Right lobe of liver (tissue), 6 donors: Measurements from ENCODE around the gene FADS1. TPM values are rescaled to one million over a fixed set of nuclear protein-coding genes. Genes with fewer than 3 reads are reported as not detected.

Source experiments
- ATAC-seq, 4 donors: fragments of 200-7000 bp; cut with Tn5 transposase; one replicate each; pipeline ENCODE4 v1.9.1; 2020; ENCODE audit warnings: mild to moderate bottlenecking in 4 of 4, moderate library complexity in 4 of 4
- DNase-seq, 3 donors: peaks; one replicate each; pipeline ENCODE4 v3.0.0-alpha.2; 2020
- H3K27ac ChIP-seq, 3 donors: fragments of 200-600 bp; one replicate each; pipeline ENCODE4 v1.8.0; 2022
- H3K27me3 ChIP-seq, 2 donors: fragments of 200-600 bp; one replicate each; pipeline ENCODE4 v1.8.0; 2022
- H3K36me3 ChIP-seq, 4 donors: fragments of 200-600 bp; sonication (generic) in 1 of 4; one replicate each; pipeline versions ENCODE4 v1.5.1 to v1.8.0; 2017 to 2022; ENCODE audit warnings: control low read depth in 1 of 4
- H3K4me1 ChIP-seq, 4 donors: fragments of 200-600 bp; sonication (generic) in 1 of 4; one replicate each; pipeline versions ENCODE4 v1.5.1 to v1.8.0; 2017 to 2022; ENCODE audit warnings: control low read depth in 1 of 4
- H3K4me3 ChIP-seq, 3 donors: fragments of 200-600 bp; one replicate each; pipeline ENCODE4 v1.8.0; 2022
- H3K9me3 ChIP-seq, 4 donors: fragments of 200-600 bp; sonication (generic) in 1 of 4; one replicate each; pipeline versions ENCODE4 v1.5.1 to v1.8.0; 2017 to 2022; ENCODE audit warnings: control low read depth in 1 of 4
- CTCF ChIP-seq, 4 donors: fragments of 200-600 bp in 3 of 4; fragments of 450-650 bp in 1 of 4; IDR thresholded peaks; one replicate each; pipeline versions ENCODE4 v1.5.1 to v1.8.0; 2016 to 2022; ENCODE audit warnings: antibody characterized with exemption in 4 of 4, mild to moderate bottlenecking in 2 of 4
- POLR2A ChIP-seq: fragments of 450-650 bp; IDR thresholded peaks from one replicate; pipeline ENCODE4 v1.6.1; 2017; ENCODE audit warnings: antibody characterized with exemption, mild to moderate bottlenecking
- WGBS: methylation state at CpG from one replicate; pipeline ENCODE4 v1.1.6; 2018; ENCODE audit warnings: low coverage, low lambda C conversion rate; ENCODE audit not compliant: insufficient coverage; ENCODE audit errors: missing lambda C conversion rate; 5-methylcytosine and 5-hydroxymethylcytosine counted together
- intact Hi-C, 2 donors: fragments of 100-400 bp; cut with DNase I; formaldehyde crosslinking; loops; one replicate each; pipeline versions ENCODE4 v1.11.2 to v1.14.1; 2022
- total RNA-seq, 6 experiments: library from RNA; depleted of rRNA in 2 of 6; stranded (reverse); fragments of >200 nt in 2 of 6; fragmentation: NEBNext Ultra II Directional in 3 of 6; extraction: Animal tissue kit (Norgen Biotek cat#: 25700) in 3 of 6; gene quantifications; one replicate each; pipeline versions ENCODE4 v1.1.0 to v1.2.4, GENCODE V29; 2016 to 2023
- donor health status: DM: no; HTN: yes; CAD: no.
- donor health status: DM: no; HTN: no; CAD: no.
- donor health status: DM: no; HTN: no; CAD: no.
- donor health status: DM: no; HTN: yes; CAD: no.
- donor health status: DM: no; HTN: yes; CAD: no.

The FADS1 gene
- total RNA-seq, 6 experiments from 2014 or later: 18.3 to 87.6 (median 34.8) TPM

GRCh38 chr11:61837411-61838005, 20.7 kb upstream of the FADS1 start:
- Histone ChIP-seq H3K4me1 (peaks cover 0 to 3% (median under 1%) of the 10 kb centered on the region in 4 donors), H3K27ac (no peak overlapping the region), H3K4me3 (no peak overlapping the region), H3K36me3 (peaks cover 0 to 11% (median 0%) of the 10 kb centered on the region in 4 donors), H3K27me3 (no peaks in the 10 kb centered on the region), H3K9me3 (no peaks in the 10 kb centered on the region)
- DNase-seq (no peak), ATAC-seq (no peak)
- 87% methylated on average over 5 of the region's 15 CpGs for WGBS
- intact Hi-C loops: no loop called here
- TF ChIP-seq CTCF (IDR thresholded peaks at IDR 0.05): no peak
- no peak for TF ChIP-seq POLR2A

- Histone ChIP-seq H3K27ac (no peak overlapping the region), H3K4me3 (no peak overlapping the region), H3K27me3 (no peaks in the 10 kb centered on the region), H3K9me3 (no peaks in the 10 kb centered on the region), H3K4me1 (peaks cover 0 to 11% (median 3%) of the 10 kb centered on the region in 4 donors), H3K36me3 (peaks cover 0 to 11% (median 0%) of the 10 kb centered on the region in 4 donors)
- TF ChIP-seq CTCF (IDR thresholded peaks at IDR 0.05): no peak
- no peak for TF ChIP-seq POLR2A
- ATAC-seq (no peak), DNase-seq (no peak)
- 97% methylated on average over 5 of the region's 8 CpGs for WGBS
- intact Hi-C loops: no loop called here
Measured at GRCh38 chr11:61836193-61836592, 19.4 kb upstream of the FADS1 start.

DNA sequence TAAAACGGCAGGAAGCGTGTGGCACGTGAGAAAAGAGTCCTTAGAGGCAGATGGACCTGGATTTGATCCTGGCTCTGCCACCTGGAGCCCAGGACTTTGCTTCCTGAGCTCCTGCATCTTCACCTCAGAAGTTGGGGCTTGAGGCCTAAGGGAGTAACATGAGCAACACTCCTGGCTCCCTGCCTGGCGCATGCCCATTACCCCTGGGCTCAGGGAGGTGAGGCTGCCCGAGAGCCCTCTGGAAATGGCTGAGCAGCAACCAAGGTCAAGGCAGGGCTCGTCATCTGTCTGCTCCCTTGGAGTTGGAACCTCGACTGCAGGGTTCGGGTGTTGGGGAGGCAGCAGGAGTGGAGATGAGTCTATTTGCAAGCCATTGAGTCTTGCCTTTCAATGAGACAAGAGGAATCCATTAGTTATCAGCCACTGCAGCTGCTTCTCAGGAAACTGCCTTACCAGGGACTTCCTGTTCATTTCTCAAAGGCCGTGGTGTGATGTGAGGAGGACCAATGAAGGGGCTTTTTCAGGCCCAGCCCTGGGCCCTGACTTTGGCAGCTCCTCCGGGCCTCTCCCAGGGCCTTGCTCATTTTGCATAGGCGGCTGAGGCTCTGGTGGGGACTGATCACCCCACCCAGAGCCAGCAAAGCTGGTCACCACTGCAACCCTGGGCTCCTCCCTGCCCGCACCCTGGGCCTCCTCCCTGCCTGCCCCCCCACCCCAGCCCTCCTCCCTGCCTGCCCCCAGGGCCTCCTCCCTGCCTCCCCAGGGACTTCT, 17.7 kb upstream of the FADS1 start:
- 69% methylated on average over 3 of the region's 12 CpGs for WGBS
- Histone ChIP-seq H3K36me3 (no peaks in the 10 kb centered on the region), H3K27ac (peak overlapping the region in 2 of 3 donors; percentile 33 to 47), H3K27me3 (no peaks in the 10 kb centered on the region), H3K4me1 (peaks cover 0 to 15% (median 7%) of the 10 kb centered on the region in 4 donors), H3K9me3 (no peaks in the 10 kb centered on the region), H3K4me3 (no peak overlapping the region)
- DNase-seq: no peak
- intact Hi-C loops: no loop called here
- peak; percentile 43 to 64 (median 60) for ATAC-seq
- TF ChIP-seq POLR2A: no peak
- no peak for TF ChIP-seq CTCF (IDR thresholded peaks at IDR 0.05)

DNA sequence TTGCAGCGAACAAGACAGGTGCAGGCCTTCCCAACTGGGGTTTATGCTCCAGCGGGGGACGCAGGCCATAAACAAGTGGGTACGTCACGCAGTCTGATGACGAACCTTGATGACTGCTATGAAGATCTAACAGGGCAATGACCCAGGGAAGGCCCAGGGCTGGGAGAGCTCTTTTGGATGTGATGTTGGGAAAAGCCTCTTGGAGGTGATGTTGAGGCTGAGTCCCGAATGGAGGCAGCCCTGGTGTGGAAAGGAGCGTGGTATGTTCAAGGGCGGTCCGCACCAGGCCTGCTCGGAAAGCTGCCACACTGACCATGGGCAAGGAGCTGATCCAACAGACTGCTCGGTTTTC, 17.1 kb upstream of the FADS1 start:
- intact Hi-C loops: no loop called here
- TF ChIP-seq CTCF (IDR thresholded peaks at IDR 0.05): no peak
- TF ChIP-seq POLR2A: no peak

More for the DNA sequence above, 17.1 kb upstream of the FADS1 start:
- no peaks in the 10 kb centered on the region for H3K36me3 ChIP-seq
- H3K27me3 ChIP-seq: no peaks in the 10 kb centered on the region
- DNase-seq (no peak), ATAC-seq (no peak)
- H3K9me3 ChIP-seq: no peaks in the 10 kb centered on the region
- WGBS: 82% methylated on average over 4 of the region's 12 CpGs
- H3K4me3 ChIP-seq: no peak overlapping the region
- H3K4me1 ChIP-seq: peaks cover 0 to 19% (median 9%) of the 10 kb centered on the region in 4 donors
- H3K27ac ChIP-seq: peak overlapping the region in 1 of 3 donors; percentile 27
